ENCODE measurements around the gene CACNA1F.

- TF ChIP-seq CTCF (IDR thresholded peaks at IDR 0.05) (no peak), POLR2A (IDR thresholded peaks at IDR 0.05) (no peak)
Observed at GRCh38 chrX:49160908-49161307, 72.2 kb downstream of the CACNA1F start.
